Hepatocyte (in vitro differentiated cells): ENCODE data around the gene CLIC5.

Source experiments
- CTCF ChIP-seq: fragments of 200-600 bp; sonication (generic); IDR thresholded peaks from 2 replicates; pipeline ENCODE4 v1.5.1; 2016; ENCODE audit warnings: antibody characterized with exemption, mild to moderate bottlenecking; ENCODE audit not compliant: poor library complexity
- EZH2 ChIP-seq: fragments of 200-600 bp; sonication (generic); IDR thresholded peaks from 2 replicates; pipeline ENCODE4 v1.6.1; 2016; ENCODE audit warnings: antibody characterized with exemption, mild to moderate bottlenecking, borderline replicate concordance
- EZH2phosphoT487 ChIP-seq: fragments of 200-600 bp; sonication (generic); IDR thresholded peaks from one replicate; pipeline ENCODE4 v1.6.1; 2018; ENCODE audit warnings: antibody characterized with exemption, mild to moderate bottlenecking, low read depth, moderate library complexity; ENCODE audit not compliant: unreplicated experiment, severe bottlenecking

- no peak for TF ChIP-seq EZH2
- no peak for TF ChIP-seq CTCF
- no peak for TF ChIP-seq EZH2phosphoT487
Observed at GRCh38 chr6:45902984-45903383, 112.7 kb downstream of the CLIC5 start.
